ENCODE results near the gene ENO2. TPM values are rescaled to one million over a fixed set of nuclear protein-coding genes. Genes with fewer than 3 reads are reported as not detected.

ENO2 gene
- total RNA-seq, 4 donors from 2014 or later: 14.0 to 25.8 (median 15.9) TPM

GRCh38 chr12:6968426-6968825, 54.0 kb downstream of the ENO2 start:
- H3K9me3 ChIP-seq: no peaks in the 10 kb centered on the region
- H3K4me3 ChIP-seq: no peak overlapping the region
- WGBS, 2 donors: 84 to 87% methylated on average over 9 of the region's 9 CpGs
- peaks cover 0 to 55% (median 31%) of the 10 kb centered on the region in 4 donors for H3K4me1 ChIP-seq
- no peak for TF ChIP-seq CTCF (IDR thresholded peaks at IDR 0.05)
- TF ChIP-seq POLR2A (IDR thresholded peaks at IDR 0.05): no peak
- TF ChIP-seq EP300 (IDR thresholded peaks at IDR 0.05): no peak
- H3K36me3 ChIP-seq: peaks cover 0 to 43% (median 28%) of the 10 kb centered on the region in 3 donors
- no peak for DNase-seq (ENCODE audit: low spot score in 2 of 2)
- no peaks in the 10 kb centered on the region for H3K27me3 ChIP-seq
- no peak overlapping the region for H3K27ac ChIP-seq

GRCh38 chr12:6970096-6970527, 55.7 kb downstream of the ENO2 start:
- TF ChIP-seq EP300 (IDR thresholded peaks at IDR 0.05) (no peak), POLR2A (IDR thresholded peaks at IDR 0.05) (no peak), CTCF (IDR thresholded peaks at IDR 0.05) (no peak)

More at GRCh38 chr12:6970096-6970527, 55.7 kb downstream of the ENO2 start:
- DNase-seq (ENCODE audit: low spot score in 2 of 2): no peak
- Histone ChIP-seq H3K9me3 (no peaks in the 10 kb centered on the region), H3K27ac (peak overlapping the region; percentile 81 to 93 (median 91)), H3K4me3 (peak overlapping the region; percentile 85 to 91 (median 90)), H3K27me3 (no peaks in the 10 kb centered on the region), H3K4me1 (peaks cover 0 to 38% (median 28%) of the 10 kb centered on the region in 4 donors), H3K36me3 (peaks cover 0 to 56% (median 28%) of the 10 kb centered on the region in 3 donors)
- WGBS, 2 donors: 0% methylated on average over 15 to 23 of the region's 31 CpGs

Small RNAs within 50 kb of the gene (small RNA-seq; reads per million reads assigned to genes)
- gene MIR141 (not detected), gene MIR200C (not detected), gene RNU7-1 (not detected), gene SCARNA12 (not detected)

Other genes starting within 250 kb of the ENO2 start
- gene ZNF384, start 225.2 kb upstream of the ENO2 start, total RNA-seq: 10 to 100 TPM; 26.2 to 52.5 (median 38.2) TPM
- under 1 TPM in 2 of 4 donors, not detected in 2; 0.21 to 0.39 TPM for gene PIANP, start 213.8 kb upstream of the ENO2 start, total RNA-seq
- gene COPS7A, start 190.5 kb upstream of the ENO2 start, total RNA-seq: 10 to 100 TPM; 46.9 to 74.4 (median 70.0) TPM
- 100 to 1,000 TPM; 103 to 205 (median 133) TPM for gene MLF2, start 161.4 kb upstream of the ENO2 start, total RNA-seq
- gene PTMS, start 148.2 kb upstream of the ENO2 start, total RNA-seq: 100 to 1,000 TPM; 112 to 225 (median 174) TPM
- 1 to 10 TPM; 1.2 to 4.0 (median 2.9) TPM for gene LAG3, start 142.1 kb upstream of the ENO2 start, total RNA-seq
- 10 to 100 TPM in 1 of 4 donors, 1 to 10 TPM in 3; 7.5 to 12.6 (median 8.9) TPM for gene CD4, start 125.1 kb upstream of the ENO2 start, total RNA-seq
- gene GPR162, start 92.8 kb upstream of the ENO2 start, total RNA-seq: 1 to 10 TPM; 1.3 to 5.4 (median 2.2) TPM
- 10 to 100 TPM; 14.6 to 45.8 (median 36.4) TPM for gene P3H3, start 86.2 kb upstream of the ENO2 start, total RNA-seq
- 1 to 10 TPM in 3 of 4 donors, under 1 TPM in 1; 0.84 to 9.9 (median 5.6) TPM for gene GNB3, start 73.7 kb upstream of the ENO2 start, total RNA-seq
- gene CDCA3, start 63.3 kb upstream of the ENO2 start, total RNA-seq: 10 to 100 TPM in 1 of 4 donors, 1 to 10 TPM in 1, under 1 TPM in 2; 0.21 to 19.4 (median 3.6) TPM
- gene USP5, start 62.4 kb upstream of the ENO2 start, total RNA-seq: 10 to 100 TPM; 47.6 to 63.9 (median 56.8) TPM
- 100 to 1,000 TPM; 189 to 346 (median 282) TPM for gene TPI1, start 47.0 kb upstream of the ENO2 start, total RNA-seq
- 10 to 100 TPM in 3 of 4 donors, 1 to 10 TPM in 1; 9.4 to 12.7 (median 11.8) TPM for gene SPSB2, start 41.3 kb upstream of the ENO2 start, total RNA-seq
- 10 to 100 TPM; 11.6 to 17.2 (median 17.1) TPM for gene LRRC23, start 9.8 kb upstream of the ENO2 start, total RNA-seq
- gene ATN1, start 13.4 kb downstream of the ENO2 start, total RNA-seq: 100 to 1,000 TPM in 3 of 4 donors, 10 to 100 TPM in 1; 92.2 to 260 (median 123) TPM
- not detected for gene RNU7-1, start 29.2 kb downstream of the ENO2 start, total RNA-seq
- 100 to 1,000 TPM; 569 to 764 (median 665) TPM for gene C12orf57, start 29.4 kb downstream of the ENO2 start, total RNA-seq
- gene PTPN6, start 36.8 kb downstream of the ENO2 start, total RNA-seq: 10 to 100 TPM; 11.9 to 31.5 (median 20.8) TPM
- 100 to 1,000 TPM; 138 to 178 (median 149) TPM for gene PHB2, start 56.1 kb downstream of the ENO2 start, total RNA-seq
- gene EMG1, start 56.3 kb downstream of the ENO2 start, total RNA-seq: 10 to 100 TPM; 27.7 to 37.7 (median 35.9) TPM
- 10 to 100 TPM; 19.7 to 29.7 (median 23.8) TPM for gene LPCAT3, start 103.9 kb downstream of the ENO2 start, total RNA-seq
- gene C1S, start 146.1 kb downstream of the ENO2 start, total RNA-seq: 1,000 to 10,000 TPM in 1 of 4 donors, 100 to 1,000 TPM in 3; 415 to 1,129 (median 638) TPM
- gene C1R, start 177.9 kb downstream of the ENO2 start, total RNA-seq: 1,000 to 10,000 TPM in 1 of 4 donors, 100 to 1,000 TPM in 3; 528 to 1,237 (median 593) TPM
- gene C1RL, start 194.6 kb downstream of the ENO2 start, total RNA-seq: 100 to 1,000 TPM; 125 to 214 (median 180) TPM
- 1 to 10 TPM in 3 of 4 donors, under 1 TPM in 1; 0.78 to 9.9 (median 2.2) TPM for gene RBP5, start 214.3 kb downstream of the ENO2 start, total RNA-seq
- gene CLSTN3, start 215.8 kb downstream of the ENO2 start, total RNA-seq: 100 to 1,000 TPM in 1 of 4 donors, 10 to 100 TPM in 3; 40.0 to 112 (median 79.6) TPM